ENCODE results near the gene TMEM135.

GRCh38 chr11:87361891-87362290, 324.2 kb downstream of the TMEM135 start:
- TF ChIP-seq YY1 (IDR thresholded peaks at IDR 0.05; ENCODE audit: insufficient read depth, insufficient read length) (no peak), ZNF274 (IDR thresholded peaks at IDR 0.05; ENCODE audit: low read depth, low read length) (no peak), SUZ12 (IDR thresholded peaks at IDR 0.05; ENCODE audit: extremely low read depth, insufficient read depth, insufficient read length) (no peak)

Measured in NT2/D1 (cell line).